GM19467 (cell line): ENCODE data around the gene NDEL1.

ENCODE experiments used
- ATAC-seq: cut with Tn5 transposase; IDR thresholded peaks from one replicate; pipeline ENCODE4 v1.9.1; 2021; ENCODE audit warnings: mild to moderate bottlenecking, moderate library complexity; ENCODE audit not compliant: unreplicated experiment

Gene NDEL1

DNA sequence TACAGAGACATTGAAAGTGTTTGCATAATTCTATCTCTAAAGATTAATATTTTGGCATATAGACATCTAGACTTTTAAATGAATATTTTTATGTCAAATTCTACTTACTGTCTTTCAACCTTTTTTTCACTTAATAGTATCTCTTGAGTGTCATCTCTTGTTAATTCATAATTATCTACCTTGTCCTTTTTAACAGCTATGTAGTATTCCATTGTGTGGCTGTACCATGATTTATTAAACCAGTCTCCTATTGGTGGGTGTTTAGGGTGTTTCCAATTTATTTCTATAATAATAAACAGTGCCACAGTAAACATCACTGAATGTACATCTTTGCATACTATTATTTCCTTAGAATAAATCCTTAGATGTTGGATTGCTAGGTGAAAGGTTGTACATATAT lies 21.7 kb upstream of the NDEL1 start:
- ATAC-seq: no peak

DNA sequence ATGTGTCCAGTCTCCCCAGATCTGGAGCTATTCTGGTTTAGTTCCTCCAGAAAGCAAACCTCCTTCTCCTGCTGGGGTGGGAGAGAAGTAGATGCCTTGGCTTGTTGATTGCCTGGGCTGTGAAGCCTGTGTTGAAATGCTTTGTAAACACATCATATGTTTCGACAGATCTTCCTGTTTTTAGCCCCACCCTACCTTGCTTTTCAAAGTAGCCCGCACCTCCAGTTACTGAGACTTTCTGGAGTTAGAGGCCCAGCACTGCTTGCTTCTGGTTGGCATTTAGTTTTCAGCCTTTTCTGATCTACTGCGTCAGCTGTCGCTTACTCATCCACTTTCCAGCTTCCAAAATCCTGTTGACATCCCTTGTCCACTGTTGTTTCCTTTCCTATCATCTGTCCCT lies 17.9 kb upstream of the NDEL1 start:
- ATAC-seq: no peak

DNA sequence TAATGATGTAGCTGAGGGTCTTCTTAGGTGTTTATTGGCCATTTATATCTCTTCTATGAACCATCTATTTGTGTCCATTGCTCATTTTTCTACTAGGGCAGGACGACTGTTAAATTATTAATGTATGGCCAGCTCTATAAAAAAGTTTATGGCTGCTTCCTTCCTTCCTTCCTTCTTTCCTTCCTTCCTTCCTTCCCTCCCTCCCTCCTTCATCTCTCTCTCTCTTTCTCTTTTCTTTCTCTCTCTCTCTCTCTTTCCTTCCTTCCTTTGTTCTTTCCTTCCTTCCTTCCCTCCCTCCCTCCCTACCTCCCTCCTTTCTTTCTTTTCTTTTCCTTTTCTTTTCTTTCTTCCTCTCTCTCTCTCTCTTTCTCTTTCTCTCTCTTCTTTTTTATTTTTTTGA lies 17.2 kb upstream of the NDEL1 start:
- no peak for ATAC-seq

DNA sequence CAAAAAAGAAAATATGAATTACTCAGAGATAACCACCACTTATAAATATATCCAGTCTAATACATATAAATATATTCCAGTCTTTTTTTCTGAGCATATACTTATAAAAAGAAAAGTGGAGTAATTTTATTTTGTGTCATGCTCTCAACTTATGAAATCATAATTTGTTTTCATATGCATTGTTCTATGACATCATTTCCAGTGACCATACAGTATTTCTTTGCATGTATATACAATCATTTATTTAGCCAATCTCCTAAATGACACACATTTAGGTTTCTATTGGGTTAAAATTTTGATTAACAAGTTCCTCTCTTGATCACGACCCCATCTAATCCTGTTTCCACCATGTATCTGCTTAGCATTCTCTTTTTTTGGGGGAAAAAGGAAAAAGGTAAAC lies 16.4 kb upstream of the NDEL1 start:
- ATAC-seq: no peak

DNA sequence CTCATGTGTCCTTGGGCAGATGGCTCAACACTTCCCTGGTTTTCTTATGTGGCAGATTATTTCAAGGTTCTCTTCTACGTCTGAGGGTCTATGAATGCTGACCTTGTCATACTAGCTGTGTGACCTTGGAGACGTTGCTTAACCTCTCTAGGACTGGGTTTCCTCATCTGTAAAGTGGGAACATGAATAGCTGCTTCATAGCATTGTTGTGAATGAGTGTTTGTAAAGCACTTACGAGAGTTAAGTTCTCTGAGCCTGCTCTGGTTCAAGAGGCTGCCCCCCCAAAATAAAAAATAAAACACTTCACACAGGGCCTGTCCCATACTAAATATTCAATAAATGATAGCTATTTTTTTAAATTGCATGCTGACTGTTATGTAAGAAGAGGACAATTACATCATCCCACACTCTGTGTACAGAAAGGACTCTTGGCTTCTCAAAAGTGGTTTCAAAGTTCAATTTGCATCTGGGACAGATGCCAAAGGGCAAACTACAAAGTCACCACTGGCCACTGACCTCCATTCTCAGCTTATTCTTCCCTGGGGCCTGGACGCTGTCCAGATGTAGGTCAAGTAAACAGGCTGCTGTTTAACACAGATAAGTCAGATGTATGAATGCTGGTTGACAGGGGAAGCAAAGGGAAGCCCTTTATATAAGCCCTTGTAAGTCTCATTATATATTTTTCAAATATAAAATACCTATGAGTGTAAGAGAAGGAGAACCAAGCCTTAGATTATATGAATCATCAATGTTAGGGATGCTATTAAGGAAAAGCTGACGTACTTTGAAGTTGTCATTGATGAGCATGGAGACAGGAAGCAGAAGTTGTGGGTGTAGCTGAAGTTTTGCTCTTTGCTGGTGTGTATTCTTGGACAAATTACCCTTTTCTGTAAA lies 15.4 kb upstream of the NDEL1 start:
- no peak for ATAC-seq

DNA sequence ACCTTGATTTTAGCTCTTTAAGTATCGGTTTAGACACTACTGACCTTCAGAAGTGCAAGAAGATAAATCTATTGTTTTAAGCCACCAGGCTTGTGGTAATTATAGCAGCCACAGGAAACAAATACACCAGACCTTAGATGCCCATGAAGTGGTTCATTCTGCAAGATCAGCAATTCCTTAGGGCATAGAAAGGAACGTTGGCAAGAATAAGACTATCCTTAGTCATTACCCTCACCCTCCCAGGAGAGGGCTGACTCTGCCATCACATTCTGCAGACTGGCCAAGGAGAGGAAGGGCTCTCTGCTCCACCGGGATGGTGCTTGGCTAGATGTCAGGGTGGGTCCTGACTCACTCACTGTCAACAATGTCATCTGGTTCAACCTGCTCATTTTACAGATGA lies 14.1 kb upstream of the NDEL1 start:
- ATAC-seq: no peak

DNA sequence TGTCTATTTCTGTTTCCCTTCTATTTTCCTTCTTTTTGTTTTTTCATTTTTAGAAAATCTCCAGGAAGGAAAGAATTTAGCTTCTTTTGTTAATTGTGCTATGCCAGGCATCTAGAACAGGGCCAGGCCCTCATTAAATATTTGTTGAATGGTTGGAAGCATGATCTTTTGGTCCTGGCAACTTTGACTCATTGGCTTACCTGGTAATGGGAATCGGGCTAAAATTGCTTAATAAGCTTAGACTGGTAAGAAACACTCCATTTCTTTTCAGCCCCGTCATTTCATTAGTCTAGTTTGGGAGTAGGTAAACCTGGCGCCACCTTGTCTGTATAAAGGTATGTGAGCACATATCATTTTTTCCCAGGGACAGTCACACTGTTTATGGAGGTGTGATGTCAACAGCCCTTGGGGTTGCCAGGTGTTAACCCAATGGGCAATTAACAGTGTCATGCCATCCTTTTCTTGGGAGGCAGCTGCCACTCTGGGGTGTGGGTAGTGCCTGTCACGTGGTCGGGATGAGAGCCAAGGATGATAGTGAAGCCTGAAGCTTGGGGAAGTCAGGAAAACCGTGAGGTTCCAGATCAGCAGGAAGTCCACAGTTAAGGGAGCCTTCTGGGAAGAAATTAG lies 9.5 kb upstream of the NDEL1 start:
- ATAC-seq: no peak

DNA sequence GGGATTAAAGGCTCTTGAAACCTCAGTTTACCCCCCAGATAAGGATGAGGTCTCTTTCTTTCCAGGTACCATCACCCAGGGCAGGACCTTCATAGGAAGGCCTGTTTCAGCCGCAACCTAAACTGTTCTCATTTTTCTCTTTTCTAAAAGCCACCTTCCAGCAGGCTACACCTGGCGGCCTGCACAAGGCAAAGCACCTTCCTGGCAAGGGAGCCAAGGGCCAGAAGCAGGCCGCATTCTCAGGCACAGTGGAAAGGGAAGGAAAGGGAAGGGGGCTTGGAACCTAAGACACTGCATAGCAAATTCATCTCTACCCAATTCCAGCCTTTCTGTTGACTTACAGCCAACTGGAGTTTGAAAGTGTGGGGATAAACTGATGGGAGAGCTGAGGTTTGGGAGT lies 8.9 kb upstream of the NDEL1 start:
- ATAC-seq: no peak

DNA sequence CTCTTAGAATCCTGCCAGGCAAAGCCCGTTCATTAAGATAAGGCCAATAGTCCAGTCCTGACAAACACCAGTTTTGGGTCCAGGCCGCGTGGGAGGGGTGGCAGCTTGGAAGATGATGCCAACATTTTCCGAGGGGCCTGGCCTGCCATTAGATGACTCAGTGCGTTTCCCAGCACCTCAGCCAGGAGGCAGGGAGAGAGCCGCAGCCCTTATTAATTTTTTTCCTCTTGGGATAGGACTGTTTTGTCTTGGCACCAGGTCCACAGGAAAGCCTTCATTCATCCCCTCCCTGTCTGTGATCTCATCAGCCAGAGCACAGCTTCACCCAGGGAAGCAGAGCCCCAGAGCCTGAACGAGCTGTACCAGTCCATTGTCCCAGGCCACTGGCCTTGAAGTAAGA lies 4.7 kb upstream of the NDEL1 start:
- ATAC-seq: no peak

DNA sequence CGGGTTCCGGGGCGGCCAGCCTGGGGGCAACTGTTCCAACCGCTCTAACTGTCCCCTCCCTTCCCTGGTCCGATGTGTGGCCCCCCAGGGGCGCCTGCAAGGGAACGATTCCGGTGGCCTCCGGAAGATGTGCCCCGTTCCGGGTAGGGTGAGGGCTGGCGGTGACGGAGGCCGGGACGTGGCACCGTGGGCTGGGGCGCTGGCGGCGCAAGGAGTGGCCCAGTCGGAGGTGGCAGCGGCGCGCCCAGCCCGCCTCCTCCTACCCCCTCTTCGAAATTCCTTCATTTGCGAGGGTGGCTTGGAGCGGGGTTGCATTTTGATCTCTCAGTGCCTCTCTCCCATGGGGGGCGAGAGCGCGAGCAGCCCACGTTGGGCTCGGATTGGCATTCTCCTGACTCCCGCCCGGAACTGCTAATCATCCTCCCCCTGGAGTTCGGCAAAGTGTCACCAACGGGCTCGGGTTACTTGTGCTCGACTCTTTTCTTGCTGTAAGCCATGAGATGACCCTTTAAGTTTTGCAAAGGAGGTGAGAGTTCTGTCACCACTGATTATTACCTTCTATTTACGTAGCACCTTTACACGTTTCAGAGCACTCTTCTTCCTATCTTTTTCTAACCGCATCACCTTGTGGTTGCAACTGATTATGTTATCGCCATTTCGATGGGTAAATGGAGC lies 622 bp downstream of the NDEL1 start:
- peak; percentile 41 for ATAC-seq

DNA sequence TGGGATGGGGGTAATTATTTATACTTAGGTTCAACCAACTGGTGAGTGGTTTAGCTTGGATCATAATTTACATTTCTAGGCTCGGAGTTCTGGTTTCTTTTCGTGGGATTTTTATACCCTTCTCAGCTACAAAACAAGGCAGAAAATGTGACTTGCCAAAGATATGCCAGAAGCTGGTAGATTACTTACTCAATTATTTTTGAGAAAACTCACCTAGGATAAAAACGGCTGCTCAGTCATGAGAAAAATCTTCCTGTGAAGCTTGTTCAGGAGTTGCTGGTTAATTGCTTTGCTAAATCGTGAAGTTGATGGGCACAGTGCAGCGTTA lies 1.1 kb downstream of the NDEL1 start:
- ATAC-seq: no peak

DNA sequence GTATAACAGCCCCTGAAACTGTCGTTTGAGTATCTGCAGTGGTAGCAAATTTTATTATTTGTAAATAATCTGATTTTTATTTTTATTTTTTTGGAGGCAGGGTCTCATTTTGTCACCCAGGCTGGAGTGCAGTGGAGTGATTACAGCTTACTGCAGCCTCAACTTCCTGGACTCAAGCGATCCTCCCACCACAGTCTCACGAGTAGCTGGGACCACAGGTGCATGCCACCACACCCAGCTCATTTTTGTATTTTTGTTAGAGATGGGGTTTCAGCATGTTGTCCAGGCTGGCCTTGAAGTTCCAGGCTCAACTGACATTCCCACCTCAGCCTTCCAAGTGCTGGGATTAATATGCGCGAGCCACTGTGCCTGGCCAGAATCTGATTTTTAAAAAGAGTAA lies 2.8 kb downstream of the NDEL1 start:
- ATAC-seq: no peak

DNA sequence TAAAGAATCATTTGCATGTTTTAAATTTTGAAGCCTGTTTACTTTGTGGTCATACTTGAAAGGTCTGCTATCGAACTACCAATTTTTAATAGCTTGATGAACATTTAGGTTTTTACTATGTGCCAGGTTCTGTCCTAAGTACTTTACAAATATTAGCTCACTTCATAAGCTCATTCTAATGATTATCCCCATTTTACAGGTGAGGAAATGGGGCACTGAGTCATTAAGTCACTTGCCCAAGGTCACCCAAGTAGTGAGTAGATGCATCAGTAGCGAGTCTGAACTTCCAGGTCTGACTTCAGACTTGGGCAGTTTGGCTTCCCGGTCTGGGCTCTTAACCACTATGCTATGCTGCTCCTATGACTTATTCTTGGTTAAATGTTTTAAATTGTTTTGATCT lies 4.0 kb downstream of the NDEL1 start:
- ATAC-seq: no peak

DNA sequence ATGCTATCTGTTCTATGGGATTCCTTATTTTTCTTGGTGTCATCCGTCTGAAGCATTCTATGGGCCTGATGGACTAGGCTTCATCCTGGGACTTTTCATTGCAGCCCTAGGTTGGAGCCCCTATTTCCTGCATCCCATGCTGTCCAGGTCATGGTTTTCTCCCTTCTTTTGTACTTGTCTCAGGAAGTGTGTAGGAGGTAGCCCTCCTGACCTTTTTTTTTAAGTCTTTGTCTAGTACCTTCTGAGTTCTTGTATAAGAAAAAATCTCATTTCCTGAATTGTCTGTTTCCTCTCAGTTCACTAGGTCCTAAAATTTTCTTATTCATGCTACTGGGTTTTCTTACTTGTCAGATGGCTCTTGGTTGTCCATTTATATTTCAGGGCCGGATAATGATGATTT lies 6.0 kb downstream of the NDEL1 start:
- ATAC-seq: no peak

DNA sequence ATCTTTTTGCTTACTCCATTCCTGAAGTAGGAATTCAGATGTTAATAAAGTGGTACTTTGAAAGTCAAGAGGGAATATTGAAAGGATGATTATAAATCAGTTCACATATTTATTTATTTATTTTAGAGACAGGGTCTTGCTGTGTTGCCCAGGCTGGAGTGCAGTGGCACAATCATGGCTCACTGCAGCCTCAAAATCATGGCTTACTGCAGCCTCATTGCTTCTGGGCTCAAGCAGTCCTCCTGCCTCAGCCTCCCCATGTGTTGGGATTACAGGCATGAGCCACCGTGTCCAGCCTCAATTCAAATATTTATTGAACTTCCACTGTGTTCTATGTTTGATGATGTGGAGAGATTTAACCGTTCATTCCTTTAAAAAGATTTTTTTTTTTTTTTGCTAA lies 6.6 kb downstream of the NDEL1 start:
- ATAC-seq: no peak

DNA sequence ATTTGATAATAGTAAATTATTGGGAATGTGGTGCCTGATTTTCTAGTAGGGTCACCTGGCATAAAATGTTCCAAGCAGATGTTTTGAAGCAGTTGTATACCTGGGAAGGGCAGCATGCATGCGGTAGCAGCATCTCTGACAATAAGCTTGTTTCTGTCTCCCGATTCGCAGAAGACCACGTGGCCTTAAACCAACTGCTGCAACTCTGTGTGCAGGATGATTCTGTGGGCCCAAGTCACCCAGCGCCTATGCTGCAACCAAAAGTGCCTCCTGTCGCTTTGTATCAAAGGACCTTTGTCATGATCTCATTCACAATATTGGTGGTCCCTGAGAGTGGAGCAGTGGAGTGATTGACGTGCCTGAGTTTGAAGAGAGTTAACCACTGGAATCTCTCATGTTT lies 8.1 kb downstream of the NDEL1 start:
- no peak for ATAC-seq

DNA sequence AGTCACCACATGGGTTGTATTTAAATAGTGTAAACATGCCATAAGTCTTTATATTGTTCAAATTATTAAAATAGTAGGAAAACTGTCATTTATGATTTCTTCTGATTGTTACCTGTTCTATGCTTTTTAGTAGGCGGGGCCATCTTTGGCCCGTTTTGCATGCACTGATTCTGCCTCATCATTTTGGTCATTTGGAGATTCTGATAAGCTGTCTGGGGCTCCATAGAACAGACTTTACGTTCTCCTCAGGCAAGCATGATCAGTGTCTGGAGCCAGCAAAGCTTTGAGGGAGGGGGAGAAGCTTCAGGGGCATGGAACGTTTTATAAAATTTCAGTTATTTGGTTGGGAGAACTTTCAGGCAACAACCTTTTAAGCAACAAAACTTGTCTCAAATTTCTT lies 8.8 kb downstream of the NDEL1 start:
- no peak for ATAC-seq

DNA sequence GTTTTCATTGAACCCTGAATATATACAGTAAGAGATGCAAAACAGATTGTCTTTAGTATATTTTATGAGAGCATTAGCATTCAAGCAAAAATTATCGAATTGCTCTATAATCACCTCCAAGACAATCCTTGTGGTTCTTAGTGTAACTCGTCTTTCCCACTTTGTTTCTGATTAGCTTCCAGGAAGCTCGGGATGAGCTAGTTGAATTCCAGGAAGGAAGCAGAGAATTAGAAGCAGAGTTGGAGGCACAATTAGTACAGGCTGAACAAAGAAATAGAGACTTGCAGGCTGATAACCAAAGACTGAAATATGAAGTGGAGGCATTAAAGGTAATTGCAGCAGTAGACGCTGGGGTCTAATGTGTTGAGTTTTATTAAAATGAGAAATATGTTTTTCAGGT lies 9.9 kb downstream of the NDEL1 start:
- ATAC-seq: no peak

DNA sequence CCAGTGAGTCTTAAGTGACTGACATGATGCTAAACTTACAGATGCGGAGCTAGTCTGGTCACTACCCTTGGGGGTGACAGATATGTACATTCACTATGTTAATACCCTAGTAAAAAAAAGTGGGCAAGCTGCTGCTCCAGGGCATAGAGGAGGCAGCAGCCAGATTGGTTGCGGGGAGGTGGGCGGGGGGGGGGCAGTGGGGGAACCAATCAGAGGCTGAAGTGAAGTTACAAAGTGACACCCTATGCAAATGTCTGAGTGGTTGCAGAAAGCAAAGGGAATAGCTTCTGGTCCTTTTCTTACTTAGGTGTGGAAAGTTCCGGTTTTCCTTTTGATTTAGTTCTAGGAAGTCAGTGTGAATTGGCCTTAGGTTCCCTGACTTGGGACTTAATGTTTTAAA lies 12.1 kb downstream of the NDEL1 start:
- ATAC-seq: no peak

DNA sequence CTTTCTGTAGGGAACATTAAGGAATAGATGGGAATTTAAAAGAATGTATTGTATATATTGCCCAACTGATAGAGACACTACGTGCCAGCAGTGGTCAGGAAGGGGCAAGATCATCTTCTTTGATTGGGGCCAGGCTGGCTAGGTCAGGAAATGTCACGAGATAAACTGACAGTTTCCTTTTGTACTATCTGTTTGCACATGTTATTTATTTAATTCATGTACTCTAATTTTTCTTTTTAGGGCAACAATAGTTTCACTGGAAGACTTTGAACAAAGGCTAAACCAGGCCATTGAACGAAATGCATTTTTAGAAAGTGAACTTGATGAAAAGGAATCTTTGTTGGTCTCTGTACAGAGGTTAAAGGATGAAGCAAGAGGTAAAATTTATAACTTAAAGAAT lies 12.6 kb downstream of the NDEL1 start:
- no peak for ATAC-seq

DNA sequence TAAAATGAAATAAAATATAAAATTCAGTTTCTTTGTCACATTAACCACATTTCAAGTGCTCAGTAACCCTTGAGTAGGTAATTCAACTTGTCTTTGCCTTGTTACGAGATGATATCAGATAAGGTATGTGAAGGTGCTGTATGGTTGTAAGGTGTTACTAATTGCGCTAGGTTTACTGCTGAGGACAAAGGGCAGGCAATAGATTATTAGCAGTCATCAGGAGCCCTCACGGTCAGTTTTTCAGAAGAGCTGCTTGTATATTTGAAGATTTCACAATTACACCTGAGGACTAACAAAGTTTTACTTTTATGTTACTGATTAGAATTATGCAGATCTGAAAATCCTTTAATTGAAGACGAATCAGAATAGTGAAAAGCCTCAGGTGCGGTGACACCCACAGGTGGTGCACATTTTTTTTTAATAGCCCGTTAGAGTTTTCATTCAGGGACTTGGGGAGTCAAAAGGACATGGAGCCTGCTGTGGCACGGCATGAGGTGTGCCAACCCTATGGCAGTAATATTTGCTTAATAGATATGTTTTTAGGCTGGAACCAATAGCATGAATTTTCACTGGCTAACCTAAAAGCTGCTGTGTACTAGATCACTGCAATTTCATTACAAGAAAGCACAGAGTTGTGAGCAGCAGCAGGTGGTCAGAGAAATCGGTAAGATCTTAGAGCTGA lies 16.4 kb downstream of the NDEL1 start:
- no peak for ATAC-seq

DNA sequence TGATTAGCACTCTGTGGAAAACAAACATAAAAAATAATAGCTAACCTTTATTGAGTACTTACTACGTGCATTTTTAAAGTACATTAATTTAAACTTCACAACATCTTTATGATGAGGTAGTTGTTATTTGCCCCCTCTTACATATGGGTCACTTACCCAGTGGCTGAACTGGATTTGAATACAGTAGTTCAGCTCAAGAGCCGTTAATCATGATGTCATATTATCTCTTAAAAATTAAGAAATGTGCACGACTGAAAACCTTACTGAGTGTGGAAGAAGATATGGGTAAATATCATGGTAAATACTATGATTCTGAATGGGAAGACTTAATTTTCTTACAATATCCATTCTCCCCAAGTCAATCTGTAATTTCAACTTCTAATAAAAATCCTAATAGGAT lies 17.6 kb downstream of the NDEL1 start:
- no peak for ATAC-seq
